Endothelial cell of umbilical vein (primary cell): ENCODE results near the gene GAS7.

Experiments
- MYC ChIP-seq: IDR thresholded peaks from one replicate; pipeline ENCODE4 v1.6.1; 2011; ENCODE audit warnings: mild to moderate bottlenecking, low read depth, low read length
- POLR2A ChIP-seq: IDR thresholded peaks from 2 replicates; pipeline ENCODE4 v1.6.1; 2012; ENCODE audit warnings: low read depth, mild to moderate bottlenecking, control low read depth, low read length
- TF ChIP-seq, protein P1 (sequence below), 2 donors: IDR thresholded peaks; 1 replicate in 1 of 2; 2 replicates in 1 of 2; pipeline ENCODE4 v1.5.1; 2011; ENCODE audit warnings: low read length in 2 of 2, mild to moderate bottlenecking in 2 of 2, moderate library complexity in 2 of 2, control low read depth in 1 of 2, inconsistent platforms in 1 of 2, low read depth in 1 of 2; ENCODE audit not compliant: insufficient read depth in 1 of 2; ENCODE audit errors: extremely low read depth in 1 of 2
- TF ChIP-seq, protein P2 (sequence below): IDR thresholded peaks from 2 replicates; pipeline ENCODE4 v1.6.1; 2011; ENCODE audit not compliant: insufficient read depth, insufficient read length

DNA sequence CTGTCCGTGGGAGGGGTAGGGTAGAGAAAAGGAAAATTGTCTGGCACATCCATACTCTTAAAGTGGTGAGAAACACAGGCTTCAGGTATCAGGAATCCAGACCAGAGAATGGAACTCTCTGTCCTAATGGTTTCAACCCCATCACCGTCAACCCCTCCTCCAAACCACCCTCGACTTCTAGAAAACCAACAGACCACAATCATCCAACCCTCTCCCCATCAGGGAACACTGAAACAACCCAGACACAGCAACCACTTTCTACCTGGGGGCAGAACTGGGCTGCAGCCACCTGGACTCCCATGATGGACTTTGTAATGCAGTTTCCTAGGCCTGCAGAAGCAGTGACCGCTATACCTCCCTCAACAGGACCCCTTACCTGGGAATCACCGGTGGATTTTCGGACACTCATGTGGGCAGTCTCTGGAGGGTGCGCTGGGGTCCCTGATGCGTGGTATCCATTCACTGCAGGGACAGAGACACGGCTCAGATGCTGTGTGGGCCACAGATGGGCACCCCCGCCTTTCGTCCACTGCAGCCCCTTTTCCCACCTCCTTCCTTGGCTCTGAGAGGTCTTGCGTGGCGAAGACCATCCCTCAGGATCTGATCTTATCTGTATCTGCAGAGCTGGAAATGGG lies 229.0 kb downstream of the GAS7 start:
- TF ChIP-seq MYC: no peak
- TF ChIP-seq, protein P1, sequence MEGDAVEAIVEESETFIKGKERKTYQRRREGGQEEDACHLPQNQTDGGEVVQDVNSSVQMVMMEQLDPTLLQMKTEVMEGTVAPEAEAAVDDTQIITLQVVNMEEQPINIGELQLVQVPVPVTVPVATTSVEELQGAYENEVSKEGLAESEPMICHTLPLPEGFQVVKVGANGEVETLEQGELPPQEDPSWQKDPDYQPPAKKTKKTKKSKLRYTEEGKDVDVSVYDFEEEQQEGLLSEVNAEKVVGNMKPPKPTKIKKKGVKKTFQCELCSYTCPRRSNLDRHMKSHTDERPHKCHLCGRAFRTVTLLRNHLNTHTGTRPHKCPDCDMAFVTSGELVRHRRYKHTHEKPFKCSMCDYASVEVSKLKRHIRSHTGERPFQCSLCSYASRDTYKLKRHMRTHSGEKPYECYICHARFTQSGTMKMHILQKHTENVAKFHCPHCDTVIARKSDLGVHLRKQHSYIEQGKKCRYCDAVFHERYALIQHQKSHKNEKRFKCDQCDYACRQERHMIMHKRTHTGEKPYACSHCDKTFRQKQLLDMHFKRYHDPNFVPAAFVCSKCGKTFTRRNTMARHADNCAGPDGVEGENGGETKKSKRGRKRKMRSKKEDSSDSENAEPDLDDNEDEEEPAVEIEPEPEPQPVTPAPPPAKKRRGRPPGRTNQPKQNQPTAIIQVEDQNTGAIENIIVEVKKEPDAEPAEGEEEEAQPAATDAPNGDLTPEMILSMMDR (IDR thresholded peaks at IDR 0.05; ENCODE audit: extremely low read depth in 1 of 2, insufficient read depth in 1 of 2, low read depth in 1 of 2, low read length in 2 of 2): no peak
- no peak for TF ChIP-seq POLR2A
- TF ChIP-seq, protein P2, sequence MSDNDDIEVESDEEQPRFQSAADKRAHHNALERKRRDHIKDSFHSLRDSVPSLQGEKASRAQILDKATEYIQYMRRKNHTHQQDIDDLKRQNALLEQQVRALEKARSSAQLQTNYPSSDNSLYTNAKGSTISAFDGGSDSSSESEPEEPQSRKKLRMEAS: no peak
